Endothelial cell of umbilical vein (primary cell): ENCODE measurements around the gene CDHR1. TPM values are rescaled to one million over a fixed set of nuclear protein-coding genes. Genes with fewer than 3 reads are reported as not detected.

Experiments
- BruUV-seq: library from RNA; stranded (reverse); fragments of 400-500 nt; replicated peaks from 2 replicates; lab custom pipeline; 2021; lab: Mats Ljungman, UMichigan
- CTCF ChIA-PET: fragments of 300-600, 350-600 bp; sonication (Branson Sonifier 250); formaldehyde crosslinking; loops from one replicate; lab custom pipeline; 2021; ENCODE audit warnings: antibody characterized with exemption, inconsistent platforms; lab: Charles Lee
- POLR2A ChIA-PET: fragments of 300-600, 350-600 bp; sonication (Branson Sonifier 250); formaldehyde crosslinking; loops from one replicate; lab custom pipeline; 2021; ENCODE audit warnings: antibody characterized with exemption, inconsistent platforms; lab: Charles Lee
- DNase-seq: peaks from one replicate; pipeline ENCODE4 v3.0.0-alpha.2; 2011; ENCODE audit warnings: low read depth, low spot score
- FAIRE-seq: peaks from 2 replicates; lab custom pipeline; 2011; peaks lifted over from hg19 to GRCh38; lab: Jason Lieb, UNC
- H2AFZ ChIP-seq: 2 replicates; pipeline ENCODE4 v1.6.0; 2012; ENCODE audit warnings: low read depth, low read length, control low read depth, inconsistent platforms
- H3K27ac ChIP-seq: 2 replicates; pipeline ENCODE4 v1.5.1; 2011; ENCODE audit warnings: low read depth, mild to moderate bottlenecking, control low read depth, low read length, moderate library complexity; ENCODE audit not compliant: insufficient read depth
- H3K27me3 ChIP-seq, 2 experiments: 2 replicates each; pipeline versions ENCODE4 v1.6.0 to v1.6.1; 2011; ENCODE audit warnings: low read length in 2 of 2, mixed read lengths in 1 of 2; ENCODE audit not compliant: control insufficient read depth in 2 of 2, insufficient read depth in 2 of 2
- H3K36me3 ChIP-seq, 2 experiments: 2 replicates in 1 of 2; 3 replicates in 1 of 2; pipeline ENCODE4 v1.5.1; 2011; ENCODE audit warnings: low read length in 2 of 2, mild to moderate bottlenecking in 1 of 2, moderate library complexity in 1 of 2; ENCODE audit not compliant: control insufficient read depth in 2 of 2, insufficient read depth in 2 of 2; ENCODE audit errors: extremely low read depth in 1 of 2
- H3K4me1 ChIP-seq: 3 replicates; pipeline ENCODE4 v1.5.1; 2011; ENCODE audit warnings: mild to moderate bottlenecking, low read length; ENCODE audit not compliant: control insufficient read depth, insufficient read depth; ENCODE audit errors: extremely low read depth
- H3K4me2 ChIP-seq: 2 replicates; pipeline ENCODE4 v1.6.1; 2011; ENCODE audit warnings: low read length, control low read depth, mixed read lengths; ENCODE audit not compliant: insufficient read depth
- H3K4me3 ChIP-seq, 3 experiments: fragments of 200-600 bp in 1 of 3; sonication (generic), shearing (Covaris generic) in 1 of 3; replicated peaks in 1 of 3; 2 replicates each; pipeline ENCODE4 v1.5.1; 2011 to 2016; ENCODE audit warnings: control low read depth in 3 of 3, low read length in 3 of 3, mild to moderate bottlenecking in 2 of 3, inconsistent platforms in 1 of 3, low read depth in 1 of 3, moderate library complexity in 1 of 3; ENCODE audit not compliant: insufficient read depth in 1 of 3
- H3K79me2 ChIP-seq: 2 replicates; pipeline ENCODE4 v1.6.0; 2012; ENCODE audit warnings: low read length, inconsistent platforms; ENCODE audit not compliant: control insufficient read depth, insufficient read depth
- H3K9ac ChIP-seq: replicated peaks from 2 replicates; pipeline ENCODE3; 2011; ENCODE audit warnings: low read length, control low read depth; ENCODE audit not compliant: insufficient read depth; ENCODE audit errors: extremely low read depth
- H3K9me1 ChIP-seq: replicated peaks from 3 replicates; pipeline ENCODE4 v1.6.0; 2011; ENCODE audit warnings: mild to moderate bottlenecking, low read length; ENCODE audit not compliant: control insufficient read depth, insufficient read depth; ENCODE audit errors: extremely low read depth
- H3K9me3 ChIP-seq: replicated peaks from 2 replicates; pipeline ENCODE4 v1.5.1; 2012; ENCODE audit warnings: low read length, inconsistent platforms; ENCODE audit not compliant: control insufficient read depth, insufficient read depth
- H4K20me1 ChIP-seq: replicated peaks from 2 replicates; pipeline ENCODE3; 2011; ENCODE audit warnings: mild to moderate bottlenecking, low read length; ENCODE audit not compliant: control insufficient read depth, insufficient read depth; ENCODE audit errors: extremely low read depth
- EZH2 ChIP-seq: IDR thresholded peaks from 2 replicates; pipeline ENCODE4 v1.6.1; 2012; ENCODE audit warnings: borderline replicate concordance, low read depth, mild to moderate bottlenecking, moderate library complexity, low read length, inconsistent platforms; ENCODE audit not compliant: severe bottlenecking
- FOS ChIP-seq: IDR thresholded peaks from 2 replicates; pipeline ENCODE4 v1.6.1; 2011; ENCODE audit warnings: mild to moderate bottlenecking, low read length, moderate library complexity, borderline replicate concordance; ENCODE audit not compliant: insufficient read depth
- GATA2 ChIP-seq: IDR thresholded peaks from 2 replicates; pipeline ENCODE4 v1.7.0; 2011; ENCODE audit warnings: low read depth, mild to moderate bottlenecking, moderate library complexity, mixed read lengths, low read length; ENCODE audit not compliant: insufficient read length, insufficient read depth
- JUN ChIP-seq: IDR thresholded peaks from 2 replicates; pipeline ENCODE4 v1.6.1; 2011; ENCODE audit warnings: borderline replicate concordance, low read depth; ENCODE audit not compliant: insufficient read length, insufficient read depth
- MYC ChIP-seq: IDR thresholded peaks from one replicate; pipeline ENCODE4 v1.6.1; 2011; ENCODE audit warnings: mild to moderate bottlenecking, low read depth, low read length
- POLR2A ChIP-seq: IDR thresholded peaks from 2 replicates; pipeline ENCODE4 v1.6.1; 2012; ENCODE audit warnings: low read depth, mild to moderate bottlenecking, control low read depth, low read length
- POLR2AphosphoS5 ChIP-seq: IDR thresholded peaks from 2 replicates; pipeline ENCODE4 v1.6.1; 2012; ENCODE audit warnings: low read depth, mild to moderate bottlenecking, control low read depth, low read length, moderate library complexity; ENCODE audit not compliant: insufficient read depth
- dilution Hi-C: fragments of 300-500 bp; cut with MboI; formaldehyde crosslinking; loops from one replicate; pipeline ENCODE4 v1.15.0; 2019; ENCODE audit warnings: low sequenced_read_pairs; ENCODE audit not compliant: extremely low pct_ligation_motif_present
- intact Hi-C: fragments of 100-400 bp; cut with micrococcal nuclease; formaldehyde crosslinking; loops from one replicate; pipeline ENCODE4 v1.10.0; 2022
- polyA plus RNA-seq, 4 experiments: library from polyadenylated mRNA; depleted of rRNA in 3 of 4; stranded (reverse) in 3 of 4; unstranded in 1 of 4; fragments of >200 nt; gene quantifications; 2 replicates each; pipeline versions ENCODE4 v1.2.1 to v1.2.3, GENCODE V29; 2011 to 2012; ENCODE audit warnings: missing spikeins in 1 of 4
- total RNA-seq: library from RNA; stranded (reverse); gene quantifications from 2 replicates; pipeline ENCODE4 v1.2.3, GENCODE V29; 2021
- TF ChIP-seq, protein P1 (sequence below): IDR thresholded peaks from 2 replicates; pipeline ENCODE4 v1.6.1; 2011; ENCODE audit not compliant: insufficient read depth, insufficient read length
- TF ChIP-seq, protein P2 (sequence below), 2 donors: IDR thresholded peaks; 1 replicate in 1 of 2; 2 replicates in 1 of 2; pipeline ENCODE4 v1.5.1; 2011; ENCODE audit warnings: low read length in 2 of 2, mild to moderate bottlenecking in 2 of 2, moderate library complexity in 2 of 2, control low read depth in 1 of 2, inconsistent platforms in 1 of 2, low read depth in 1 of 2; ENCODE audit not compliant: insufficient read depth in 1 of 2; ENCODE audit errors: extremely low read depth in 1 of 2

The CDHR1 gene
- total and polyA plus RNA-seq, 2 donors (not counting 3 experiments of a cell fraction or from before 2014, with no cell fraction given) = 0.11 to 0.53 TPM

DNA sequence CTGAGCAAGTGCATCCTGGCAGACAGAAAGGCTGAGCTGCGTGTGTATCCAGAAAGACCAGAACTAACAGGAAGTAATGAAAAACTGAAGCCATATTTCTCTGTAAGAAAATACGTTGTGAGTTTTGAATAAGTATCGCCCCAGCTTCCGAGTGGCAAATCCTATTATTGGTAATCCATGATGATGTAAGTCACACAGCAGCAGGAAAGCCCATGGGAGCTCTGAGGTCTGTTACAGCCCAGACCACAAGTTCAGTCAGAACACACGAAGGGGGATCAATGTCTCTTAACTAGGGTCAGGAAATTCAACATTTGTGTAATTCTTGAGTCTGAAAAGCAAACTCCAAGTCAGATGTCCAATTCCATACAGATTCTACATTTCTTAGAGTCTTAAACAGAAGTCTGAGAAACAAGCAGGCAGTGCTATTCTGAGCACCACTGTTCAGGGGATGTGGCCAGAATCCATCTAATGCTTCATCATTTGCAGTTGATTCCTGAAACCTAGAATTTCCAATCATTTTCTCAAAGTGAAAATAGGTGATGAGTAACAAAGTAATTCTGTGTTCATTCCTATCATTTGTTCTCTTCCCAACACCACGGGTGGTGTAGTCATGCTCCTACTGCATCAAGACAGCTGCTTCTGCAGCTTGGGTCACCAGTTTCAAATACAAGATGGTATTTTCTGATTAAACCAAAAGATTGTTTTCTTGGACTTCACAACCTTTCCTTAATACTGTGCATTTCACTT is 31.3 kb downstream of the CDHR1 start, which contains the start of gene LRIT2:
LRIT2 (minus strand) TSS at position 118 of the 747 bp plus-strand sequence; CDS start at position 94, 24 bp downstream.
- Histone ChIP-seq H3K9me1 (no peaks in the 10 kb centered on the region), H2AFZ (no peak within 1 kb of the TSS), H3K27ac (no peak within 1 kb of the TSS), H3K4me2 (no peak within 1 kb of the TSS), H3K9ac (no peak within 1 kb of the TSS), H3K9me3 (no peaks in the 10 kb centered on the region), H3K79me2 (no peaks in the 10 kb centered on the region), H3K4me1 (no peaks in the 10 kb centered on the region), H3K4me3 (no peak within 1 kb of the TSS), H3K27me3 (no peaks in the 10 kb centered on the region), H4K20me1 (no peaks in the 10 kb centered on the region), H3K36me3 (no peaks in the 10 kb centered on the region)
- no TSS peak for BruUV-seq
- ChIA-PET POLR2A (no interaction called here), CTCF (no interaction called here)
- TF ChIP-seq FOS (no peak), POLR2A (no peak), EZH2 (no peak)
- TF ChIP-seq, protein P1, sequence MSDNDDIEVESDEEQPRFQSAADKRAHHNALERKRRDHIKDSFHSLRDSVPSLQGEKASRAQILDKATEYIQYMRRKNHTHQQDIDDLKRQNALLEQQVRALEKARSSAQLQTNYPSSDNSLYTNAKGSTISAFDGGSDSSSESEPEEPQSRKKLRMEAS = no peak
- no peak for FAIRE-seq
- intact Hi-C loops (no loop called here), dilution Hi-C loops (no loop called here)
- DNase-seq = no peak

DNA sequence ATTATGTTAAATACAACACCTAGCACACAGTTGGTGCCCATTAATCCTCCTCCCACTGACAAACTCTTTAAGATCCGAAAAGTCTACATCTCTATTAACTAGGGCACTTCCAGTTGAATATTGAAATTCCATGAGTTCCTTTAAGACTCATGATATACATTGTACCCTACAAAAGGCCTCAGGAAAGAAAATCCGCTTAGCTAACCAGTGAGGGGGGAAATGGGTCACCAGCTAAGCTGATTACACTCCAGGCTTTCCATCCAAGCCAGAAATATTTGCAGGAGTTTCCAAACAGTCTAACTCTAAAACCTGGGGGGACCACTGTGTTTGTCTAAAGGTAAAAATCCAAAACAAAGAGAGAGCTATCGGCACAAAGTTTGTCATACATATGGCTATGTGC is 32.3 kb downstream of the CDHR1 start:
- CTCF ChIA-PET = interaction anchor here (1.0 kb wide), 1 partner anchor 12 kb away, joined by 5 read pairs; no protein-coding TSS in a partner anchor
- no peak for TF ChIP-seq FOS
- no peak for TF ChIP-seq EZH2
- TF ChIP-seq POLR2A = no peak
- TF ChIP-seq, protein P1 = no peak
- no peak for TF ChIP-seq MYC
- no peak for TF ChIP-seq JUN
- TF ChIP-seq GATA2 = no peak
- TF ChIP-seq, protein P2, sequence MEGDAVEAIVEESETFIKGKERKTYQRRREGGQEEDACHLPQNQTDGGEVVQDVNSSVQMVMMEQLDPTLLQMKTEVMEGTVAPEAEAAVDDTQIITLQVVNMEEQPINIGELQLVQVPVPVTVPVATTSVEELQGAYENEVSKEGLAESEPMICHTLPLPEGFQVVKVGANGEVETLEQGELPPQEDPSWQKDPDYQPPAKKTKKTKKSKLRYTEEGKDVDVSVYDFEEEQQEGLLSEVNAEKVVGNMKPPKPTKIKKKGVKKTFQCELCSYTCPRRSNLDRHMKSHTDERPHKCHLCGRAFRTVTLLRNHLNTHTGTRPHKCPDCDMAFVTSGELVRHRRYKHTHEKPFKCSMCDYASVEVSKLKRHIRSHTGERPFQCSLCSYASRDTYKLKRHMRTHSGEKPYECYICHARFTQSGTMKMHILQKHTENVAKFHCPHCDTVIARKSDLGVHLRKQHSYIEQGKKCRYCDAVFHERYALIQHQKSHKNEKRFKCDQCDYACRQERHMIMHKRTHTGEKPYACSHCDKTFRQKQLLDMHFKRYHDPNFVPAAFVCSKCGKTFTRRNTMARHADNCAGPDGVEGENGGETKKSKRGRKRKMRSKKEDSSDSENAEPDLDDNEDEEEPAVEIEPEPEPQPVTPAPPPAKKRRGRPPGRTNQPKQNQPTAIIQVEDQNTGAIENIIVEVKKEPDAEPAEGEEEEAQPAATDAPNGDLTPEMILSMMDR (IDR thresholded peaks at IDR 0.05; ENCODE audit: extremely low read depth in 1 of 2, insufficient read depth in 1 of 2, low read depth in 1 of 2, low read length in 2 of 2) = no peak
- TF ChIP-seq POLR2AphosphoS5 = no peak
- Histone ChIP-seq H3K4me3 (no peak overlapping the region), H3K4me1 (no peaks in the 10 kb centered on the region), H3K9me1 (no peaks in the 10 kb centered on the region), H3K9ac (no peak overlapping the region), H3K4me2 (no peak overlapping the region), H3K27me3 (no peaks in the 10 kb centered on the region), H4K20me1 (no peaks in the 10 kb centered on the region), H3K79me2 (no peaks in the 10 kb centered on the region), H3K27ac (no peak overlapping the region), H3K36me3 (no peaks in the 10 kb centered on the region), H2AFZ (no peak overlapping the region), H3K9me3 (no peaks in the 10 kb centered on the region)
- DNase-seq = no peak
- POLR2A ChIA-PET = no interaction called here
- intact Hi-C loops (no loop called here), dilution Hi-C loops (no loop called here)
- no TSS peak for BruUV-seq
- no peak for FAIRE-seq
